Smooth muscle cell (in vitro differentiated cells): ENCODE measurements around the gene GATAD2A. TPM values are rescaled to one million over a fixed set of nuclear protein-coding genes. Genes with fewer than 3 reads are reported as not detected.

Experiments used
- DNase-seq: peaks from one replicate; lab custom pipeline; 2025; ENCODE audit not compliant: unreplicated experiment; lab: John Stamatoyannopoulos, UW
- H2AFZ ChIP-seq: fragments of 200-600 bp; sonication (generic); 2 replicates; pipeline ENCODE4 v1.6.0; 2016; ENCODE audit warnings: antibody characterized with exemption, low read depth, mild to moderate bottlenecking
- H3F3A ChIP-seq: fragments of 200-600 bp; sonication (generic); 2 replicates; pipeline ENCODE4 v1.6.0; 2017; ENCODE audit warnings: antibody characterized with exemption, low read depth
- H3K27ac ChIP-seq: fragments of 200-600 bp; sonication (generic); 2 replicates; pipeline ENCODE4 v1.5.1; 2016; ENCODE audit warnings: low read depth, mild to moderate bottlenecking
- H3K27me3 ChIP-seq: fragments of 200-600 bp; sonication (generic); 2 replicates; pipeline ENCODE4 v1.6.1; 2016; ENCODE audit warnings: low read depth, mild to moderate bottlenecking
- H3K36me3 ChIP-seq: fragments of 200-600 bp; sonication (generic); 2 replicates; pipeline ENCODE4 v1.5.1; 2016; ENCODE audit warnings: low read depth
- H3K4me1 ChIP-seq: fragments of 200-600 bp; sonication (generic); 2 replicates; pipeline ENCODE4 v1.5.1; 2016; ENCODE audit warnings: low read depth
- H3K4me2 ChIP-seq: fragments of 200-600 bp; sonication (generic); 2 replicates; pipeline ENCODE4 v1.6.0; 2016; ENCODE audit warnings: mild to moderate bottlenecking
- H3K4me3 ChIP-seq: fragments of 200-600 bp; sonication (generic); 2 replicates; pipeline ENCODE4 v1.5.1; 2016; ENCODE audit warnings: mild to moderate bottlenecking
- H3K79me2 ChIP-seq: fragments of 200-600 bp; sonication (generic); 2 replicates; pipeline ENCODE4 v1.6.0; 2016; ENCODE audit warnings: low read depth, mild to moderate bottlenecking
- H3K9ac ChIP-seq: fragments of 200-600 bp; sonication (generic); 2 replicates; pipeline ENCODE4 v1.6.0; 2016; ENCODE audit warnings: low read depth
- H3K9me3 ChIP-seq: fragments of 200-600 bp; sonication (generic); replicated peaks from 2 replicates; pipeline ENCODE4 v1.5.1; 2016; ENCODE audit warnings: low read depth
- H4K20me1 ChIP-seq: fragments of 200-600 bp; sonication (generic); 2 replicates; pipeline ENCODE4 v1.6.0; 2016; ENCODE audit warnings: low read depth
- WGBS: methylation state at CpG from one replicate; pipeline ENCODE4 v1.1.7; 2016; ENCODE audit warnings: low lambda C conversion rate; 5-methylcytosine and 5-hydroxymethylcytosine counted together
- polyA plus RNA-seq: library from polyadenylated mRNA; unstranded; fragments of >200 nt; fragmentation: Nextera tagmentation; extraction: Ambion mirVana; gene quantifications from 2 replicates; pipeline ENCODE4 v1.2.1, GENCODE V29; 2016
- total RNA-seq: library from RNA; depleted of rRNA; stranded (reverse); fragments of >200 nt; gene quantifications from 2 replicates; pipeline ENCODE4 v1.2.3, GENCODE V29; 2014
- TF ChIP-seq, protein P1 (sequence below): fragments of 200-600 bp; sonication (generic); IDR thresholded peaks from 2 replicates; pipeline ENCODE4 v1.5.1; 2017; ENCODE audit warnings: borderline replicate concordance, mild to moderate bottlenecking, antibody characterized with exemption; ENCODE audit not compliant: insufficient read depth, poor library complexity, severe bottlenecking

The GATAD2A gene
- total and polyA plus RNA-seq, 2 experiments from 2014 or later: 26.8 to 27.0 TPM

DNA sequence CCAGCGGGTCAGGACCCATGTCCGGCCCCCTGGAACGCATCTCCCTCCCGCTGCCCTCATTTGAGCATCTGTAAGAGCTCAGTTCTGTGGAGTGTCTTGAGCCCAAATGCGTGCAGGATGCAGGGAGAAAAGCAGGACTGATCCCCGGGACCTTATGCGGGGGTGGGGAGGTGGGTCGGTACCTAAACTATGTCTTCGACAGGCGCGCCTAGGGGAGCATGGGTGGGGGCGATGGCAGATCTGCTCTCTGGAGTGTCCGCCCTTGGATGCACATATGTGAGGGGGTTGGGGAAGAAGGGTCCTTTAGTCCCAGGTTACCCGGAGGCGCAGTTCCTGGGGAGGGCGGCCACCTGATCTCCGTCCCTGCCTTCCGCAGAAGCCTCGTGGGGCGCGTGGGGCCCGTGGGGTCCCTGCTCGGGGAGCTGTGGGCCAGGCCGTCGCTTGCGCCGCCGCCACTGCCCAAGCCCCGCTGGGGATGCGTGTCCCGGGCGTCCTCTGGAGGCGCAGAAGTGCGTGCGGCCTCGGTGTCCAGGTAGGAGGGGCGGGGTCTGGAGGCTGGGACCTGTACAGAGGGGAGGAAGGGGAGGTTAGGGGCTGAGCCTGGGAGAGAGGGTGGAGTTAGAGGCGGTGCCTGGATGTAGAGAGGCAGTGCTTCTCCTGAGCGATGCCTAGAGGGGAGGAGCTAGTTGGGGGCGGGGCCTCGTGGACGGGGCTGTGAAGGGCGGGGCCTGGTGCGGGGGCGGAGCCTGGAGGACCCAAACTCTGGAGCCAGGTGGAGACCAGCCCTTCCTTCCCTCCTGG lies 135.4 kb downstream of the GATAD2A start:
- Histone ChIP-seq H3K4me1 (peaks cover 4% of the 10 kb centered on the region), H3K4me2 (peak overlapping the region; percentile 76), H3K27ac (no peak overlapping the region), H3K79me2 (no peaks in the 10 kb centered on the region), H3K36me3 (no peaks in the 10 kb centered on the region), H3K9ac (no peak overlapping the region), H3F3A (no peaks in the 10 kb centered on the region), H3K4me3 (no peak overlapping the region), H2AFZ (no peak overlapping the region), H3K27me3 (no peaks in the 10 kb centered on the region), H3K9me3 (no peaks in the 10 kb centered on the region), H4K20me1 (no peaks in the 10 kb centered on the region)
- TF ChIP-seq, protein P1, sequence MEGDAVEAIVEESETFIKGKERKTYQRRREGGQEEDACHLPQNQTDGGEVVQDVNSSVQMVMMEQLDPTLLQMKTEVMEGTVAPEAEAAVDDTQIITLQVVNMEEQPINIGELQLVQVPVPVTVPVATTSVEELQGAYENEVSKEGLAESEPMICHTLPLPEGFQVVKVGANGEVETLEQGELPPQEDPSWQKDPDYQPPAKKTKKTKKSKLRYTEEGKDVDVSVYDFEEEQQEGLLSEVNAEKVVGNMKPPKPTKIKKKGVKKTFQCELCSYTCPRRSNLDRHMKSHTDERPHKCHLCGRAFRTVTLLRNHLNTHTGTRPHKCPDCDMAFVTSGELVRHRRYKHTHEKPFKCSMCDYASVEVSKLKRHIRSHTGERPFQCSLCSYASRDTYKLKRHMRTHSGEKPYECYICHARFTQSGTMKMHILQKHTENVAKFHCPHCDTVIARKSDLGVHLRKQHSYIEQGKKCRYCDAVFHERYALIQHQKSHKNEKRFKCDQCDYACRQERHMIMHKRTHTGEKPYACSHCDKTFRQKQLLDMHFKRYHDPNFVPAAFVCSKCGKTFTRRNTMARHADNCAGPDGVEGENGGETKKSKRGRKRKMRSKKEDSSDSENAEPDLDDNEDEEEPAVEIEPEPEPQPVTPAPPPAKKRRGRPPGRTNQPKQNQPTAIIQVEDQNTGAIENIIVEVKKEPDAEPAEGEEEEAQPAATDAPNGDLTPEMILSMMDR: no peak
- DNase-seq: no peak
- WGBS: 37% methylated on average over 30 of the region's 45 CpGs

DNA sequence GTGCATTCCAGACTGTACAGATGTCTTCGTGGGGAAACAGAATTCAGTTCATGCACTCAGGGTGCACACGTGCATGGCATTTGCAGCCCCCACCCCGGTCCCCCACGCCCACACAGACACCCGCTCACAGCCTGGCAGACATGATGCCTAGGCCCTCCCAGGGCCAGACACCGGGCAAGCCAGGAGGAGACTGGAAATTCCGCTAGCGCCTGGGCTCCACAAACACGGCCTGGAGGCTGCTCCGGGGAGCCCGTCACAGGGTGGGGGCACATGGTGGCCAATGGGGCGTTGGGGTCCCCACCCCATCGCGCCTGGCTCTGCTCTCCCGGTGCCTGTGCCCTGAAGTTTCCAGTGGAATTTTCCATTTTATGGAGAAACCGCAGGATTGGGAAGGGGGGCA lies 136.1 kb downstream of the GATAD2A start:
- Histone ChIP-seq H3K36me3 (no peaks in the 10 kb centered on the region), H3K4me3 (no peak overlapping the region), H3K79me2 (no peaks in the 10 kb centered on the region), H3K4me2 (no peak overlapping the region), H4K20me1 (no peaks in the 10 kb centered on the region), H2AFZ (no peak overlapping the region), H3K9ac (no peak overlapping the region), H3F3A (no peaks in the 10 kb centered on the region), H3K27me3 (no peaks in the 10 kb centered on the region), H3K4me1 (peaks cover 4% of the 10 kb centered on the region), H3K9me3 (no peaks in the 10 kb centered on the region), H3K27ac (no peak overlapping the region)
- 85% methylated on average over 15 of the region's 16 CpGs for WGBS
- TF ChIP-seq, protein P1: no peak
- DNase-seq: no peak

DNA sequence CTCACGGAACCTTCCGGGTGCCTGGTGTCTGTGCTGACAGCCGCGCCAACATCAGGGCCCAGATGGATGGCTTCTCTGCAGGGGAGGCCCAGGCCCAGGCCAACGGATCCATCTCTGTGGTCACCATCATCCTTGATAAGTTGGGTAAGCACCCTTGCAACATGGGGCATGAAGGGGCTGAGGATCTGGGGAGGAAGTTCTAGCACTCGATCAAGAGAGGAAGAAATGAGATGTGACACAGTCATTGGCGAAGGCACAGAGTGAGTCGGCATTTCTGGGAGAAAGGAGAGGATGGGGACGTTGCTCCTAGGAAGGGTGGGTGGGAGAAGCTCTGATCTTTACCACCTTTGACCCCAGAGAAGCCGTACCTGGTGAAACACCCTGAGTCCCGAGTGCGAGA lies 137.0 kb downstream of the GATAD2A start:
- H3F3A ChIP-seq: no peaks in the 10 kb centered on the region
- no peak for DNase-seq

More for the DNA sequence above, 137.0 kb downstream of the GATAD2A start:
- Histone ChIP-seq H3K4me3 (no peak overlapping the region), H2AFZ (no peak overlapping the region), H3K4me2 (no peak overlapping the region), H3K79me2 (no peaks in the 10 kb centered on the region), H4K20me1 (no peaks in the 10 kb centered on the region), H3K27me3 (no peaks in the 10 kb centered on the region), H3K4me1 (peaks cover 4% of the 10 kb centered on the region), H3K36me3 (no peaks in the 10 kb centered on the region), H3K27ac (no peak overlapping the region), H3K9ac (no peak overlapping the region), H3K9me3 (no peaks in the 10 kb centered on the region)
- TF ChIP-seq, protein P1: no peak
- 95% methylated on average over 12 of the region's 12 CpGs for WGBS
